WTC11 (cell line): Measurements from ENCODE around the gene MALSU1. TPM values are rescaled to one million over a fixed set of nuclear protein-coding genes. Genes with fewer than 3 reads are reported as not detected.

Experiments used
- ATAC-seq: fragments of 200-7000 bp; cut with Tn5 transposase; 2 replicates; pipeline ENCODE4 v1.10.0; 2021; ENCODE audit warnings: mild to moderate bottlenecking, moderate library complexity
- CTCF ChIA-PET: fragments of 300-600 bp; sonication (Branson Sonifier 250); formaldehyde crosslinking; loops from one replicate; lab custom pipeline; 2021; ENCODE audit warnings: antibody characterized with exemption; lab: Charles Lee
- POLR2A ChIA-PET: fragments of 350-600 bp; sonication (Branson Sonifier 250); formaldehyde crosslinking; loops from one replicate; lab custom pipeline; 2021; ENCODE audit warnings: antibody characterized with exemption; lab: Charles Lee
- DNase-seq: peaks from one replicate; pipeline ENCODE4 v3.0.0; 2021; ENCODE audit warnings: low spot score
- H3K27ac Mint-ChIP-seq: 2 replicates; pipeline ENCODE4 v1.8.0; 2021; ENCODE audit warnings: mixed read lengths
- H3K27me3 Mint-ChIP-seq: 2 replicates; pipeline ENCODE4 v1.8.0; 2021; ENCODE audit warnings: low read depth, mild to moderate bottlenecking, moderate library complexity, mixed read lengths
- H3K36me3 Mint-ChIP-seq: 2 replicates; pipeline ENCODE4 v1.8.0; 2021; ENCODE audit warnings: mixed read lengths
- H3K4me1 Mint-ChIP-seq: 2 replicates; pipeline ENCODE4 v1.8.0; 2022; ENCODE audit warnings: mixed read lengths
- H3K4me3 Mint-ChIP-seq: 2 replicates; pipeline ENCODE4 v1.8.0; 2021; ENCODE audit warnings: mild to moderate bottlenecking, moderate library complexity, mixed read lengths
- H3K9me3 Mint-ChIP-seq: 2 replicates; pipeline ENCODE4 v1.8.0; 2021; ENCODE audit warnings: mixed read lengths
- ATF1 ChIP-seq: sonication (generic); formaldehyde crosslinking; IDR thresholded peaks from 2 replicates; pipeline ENCODE4 v1.8.1; 2023; ENCODE audit warnings: mild to moderate bottlenecking, moderate library complexity, missing genetic modification reagents
- E2F4 ChIP-seq: sonication (generic); formaldehyde crosslinking; IDR thresholded peaks from 2 replicates; pipeline ENCODE4 v1.8.1; 2022; ENCODE audit warnings: low read depth, mild to moderate bottlenecking, moderate library complexity, missing genetic modification reagents, borderline replicate concordance
- ESRRA ChIP-seq: sonication (generic); formaldehyde crosslinking; IDR thresholded peaks from 2 replicates; pipeline ENCODE4 v1.8.1; 2022; ENCODE audit warnings: mild to moderate bottlenecking, missing genetic modification reagents, borderline replicate concordance
- MAX ChIP-seq: sonication (generic); formaldehyde crosslinking; IDR thresholded peaks from 2 replicates; pipeline ENCODE4 v1.8.0; 2022; ENCODE audit warnings: mild to moderate bottlenecking, missing genetic modification reagents
- NFE2L1 ChIP-seq: sonication (generic); formaldehyde crosslinking; IDR thresholded peaks from 2 replicates; pipeline ENCODE4 v1.8.1; 2023; ENCODE audit warnings: missing genetic modification reagents
- NFYB ChIP-seq: sonication (generic); formaldehyde crosslinking; conservative IDR thresholded peaks from 2 replicates; pipeline ENCODE4 v1.8.0; 2022; ENCODE audit warnings: low read depth, missing genetic modification reagents
- PRRX2 ChIP-seq: fragments of 250-450 bp; sonication (Bioruptor Pico); IDR thresholded peaks from 2 replicates; pipeline ENCODE4 v1.8.0; 2021; ENCODE audit warnings: mild to moderate bottlenecking
- TP53 ChIP-seq: sonication (generic); formaldehyde crosslinking; IDR thresholded peaks from 2 replicates; pipeline ENCODE4 v1.8.1; 2023; ENCODE audit warnings: mild to moderate bottlenecking, missing genetic modification reagents
- ZBTB21 ChIP-seq: sonication (generic); formaldehyde crosslinking; IDR thresholded peaks from 2 replicates; pipeline ENCODE4 v1.8.1; 2023; ENCODE audit warnings: mild to moderate bottlenecking, missing genetic modification reagents, borderline replicate concordance
- ZNF219 ChIP-seq: sonication (generic); formaldehyde crosslinking; IDR thresholded peaks from 2 replicates; pipeline ENCODE4 v1.8.0; 2023; ENCODE audit warnings: missing genetic modification reagents, mild to moderate bottlenecking, borderline replicate concordance
- total RNA-seq: library from RNA; stranded (reverse); gene quantifications from 3 replicates; pipeline ENCODE4 v1.2.3, GENCODE V29; 2021
- TF ChIP-seq, protein P1 (sequence below): fragments of 200-600 bp; IDR thresholded peaks from 2 replicates; pipeline ENCODE4 v1.8.0; 2022; ENCODE audit warnings: antibody characterized with exemption
- TF ChIP-seq, protein P2 (sequence below): fragments of 250-450 bp; sonication (Bioruptor Pico); IDR thresholded peaks from 2 replicates; pipeline ENCODE4 v1.9.0; 2021; ENCODE audit warnings: mild to moderate bottlenecking, borderline replicate concordance
- TF ChIP-seq, protein P3 (sequence below): sonication (generic); formaldehyde crosslinking; IDR thresholded peaks from 2 replicates; pipeline ENCODE4 v1.8.1; 2023; ENCODE audit warnings: mild to moderate bottlenecking, missing genetic modification reagents
- TF ChIP-seq, protein P4 (sequence below): fragments of 250-450 bp; sonication (Bioruptor Pico); IDR thresholded peaks from 2 replicates; pipeline ENCODE4 v2.1.2; 2022; ENCODE audit warnings: mild to moderate bottlenecking, moderate library complexity

Gene MALSU1
- total RNA-seq, 1 experiment from 2014 or later = 81.5 TPM

DNA sequence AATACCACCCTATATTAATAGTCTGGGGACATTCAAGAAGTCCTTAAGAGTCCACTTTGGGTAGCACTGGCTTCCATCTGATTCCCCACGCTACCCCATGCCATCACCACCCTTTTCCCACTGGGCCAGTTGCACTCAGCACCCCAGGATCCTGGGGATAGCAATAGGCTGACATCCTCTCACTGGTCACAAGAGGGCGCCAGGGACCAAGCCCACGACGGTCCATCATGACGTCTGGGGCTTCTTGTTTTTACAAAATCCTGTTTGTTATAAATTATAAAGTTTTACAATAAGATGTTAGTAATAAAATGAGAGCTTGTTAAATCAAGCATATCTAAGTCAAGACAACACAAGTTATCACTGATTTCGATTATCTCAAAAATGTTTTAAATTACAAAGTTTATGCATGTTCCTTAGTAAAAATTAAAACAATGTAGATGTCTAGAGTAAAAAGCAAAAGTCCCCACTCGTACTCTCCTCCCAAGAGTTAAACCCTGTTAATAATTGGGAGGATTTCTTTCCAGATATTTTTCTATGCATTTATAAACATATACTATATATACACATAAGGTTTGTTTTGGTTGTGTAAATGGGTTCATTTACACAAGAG is 37.2 kb upstream of the MALSU1 start:
- ATAC-seq (peak; percentile 98), DNase-seq (peak; percentile 68)
- ChIA-PET POLR2A (no interaction called here), CTCF (no interaction called here)
- no peak overlapping the region for H3K4me3 Mint-ChIP-seq
- TF ChIP-seq, protein P1, sequence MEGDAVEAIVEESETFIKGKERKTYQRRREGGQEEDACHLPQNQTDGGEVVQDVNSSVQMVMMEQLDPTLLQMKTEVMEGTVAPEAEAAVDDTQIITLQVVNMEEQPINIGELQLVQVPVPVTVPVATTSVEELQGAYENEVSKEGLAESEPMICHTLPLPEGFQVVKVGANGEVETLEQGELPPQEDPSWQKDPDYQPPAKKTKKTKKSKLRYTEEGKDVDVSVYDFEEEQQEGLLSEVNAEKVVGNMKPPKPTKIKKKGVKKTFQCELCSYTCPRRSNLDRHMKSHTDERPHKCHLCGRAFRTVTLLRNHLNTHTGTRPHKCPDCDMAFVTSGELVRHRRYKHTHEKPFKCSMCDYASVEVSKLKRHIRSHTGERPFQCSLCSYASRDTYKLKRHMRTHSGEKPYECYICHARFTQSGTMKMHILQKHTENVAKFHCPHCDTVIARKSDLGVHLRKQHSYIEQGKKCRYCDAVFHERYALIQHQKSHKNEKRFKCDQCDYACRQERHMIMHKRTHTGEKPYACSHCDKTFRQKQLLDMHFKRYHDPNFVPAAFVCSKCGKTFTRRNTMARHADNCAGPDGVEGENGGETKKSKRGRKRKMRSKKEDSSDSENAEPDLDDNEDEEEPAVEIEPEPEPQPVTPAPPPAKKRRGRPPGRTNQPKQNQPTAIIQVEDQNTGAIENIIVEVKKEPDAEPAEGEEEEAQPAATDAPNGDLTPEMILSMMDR = peak; percentile 87
- TF ChIP-seq, protein P2, sequence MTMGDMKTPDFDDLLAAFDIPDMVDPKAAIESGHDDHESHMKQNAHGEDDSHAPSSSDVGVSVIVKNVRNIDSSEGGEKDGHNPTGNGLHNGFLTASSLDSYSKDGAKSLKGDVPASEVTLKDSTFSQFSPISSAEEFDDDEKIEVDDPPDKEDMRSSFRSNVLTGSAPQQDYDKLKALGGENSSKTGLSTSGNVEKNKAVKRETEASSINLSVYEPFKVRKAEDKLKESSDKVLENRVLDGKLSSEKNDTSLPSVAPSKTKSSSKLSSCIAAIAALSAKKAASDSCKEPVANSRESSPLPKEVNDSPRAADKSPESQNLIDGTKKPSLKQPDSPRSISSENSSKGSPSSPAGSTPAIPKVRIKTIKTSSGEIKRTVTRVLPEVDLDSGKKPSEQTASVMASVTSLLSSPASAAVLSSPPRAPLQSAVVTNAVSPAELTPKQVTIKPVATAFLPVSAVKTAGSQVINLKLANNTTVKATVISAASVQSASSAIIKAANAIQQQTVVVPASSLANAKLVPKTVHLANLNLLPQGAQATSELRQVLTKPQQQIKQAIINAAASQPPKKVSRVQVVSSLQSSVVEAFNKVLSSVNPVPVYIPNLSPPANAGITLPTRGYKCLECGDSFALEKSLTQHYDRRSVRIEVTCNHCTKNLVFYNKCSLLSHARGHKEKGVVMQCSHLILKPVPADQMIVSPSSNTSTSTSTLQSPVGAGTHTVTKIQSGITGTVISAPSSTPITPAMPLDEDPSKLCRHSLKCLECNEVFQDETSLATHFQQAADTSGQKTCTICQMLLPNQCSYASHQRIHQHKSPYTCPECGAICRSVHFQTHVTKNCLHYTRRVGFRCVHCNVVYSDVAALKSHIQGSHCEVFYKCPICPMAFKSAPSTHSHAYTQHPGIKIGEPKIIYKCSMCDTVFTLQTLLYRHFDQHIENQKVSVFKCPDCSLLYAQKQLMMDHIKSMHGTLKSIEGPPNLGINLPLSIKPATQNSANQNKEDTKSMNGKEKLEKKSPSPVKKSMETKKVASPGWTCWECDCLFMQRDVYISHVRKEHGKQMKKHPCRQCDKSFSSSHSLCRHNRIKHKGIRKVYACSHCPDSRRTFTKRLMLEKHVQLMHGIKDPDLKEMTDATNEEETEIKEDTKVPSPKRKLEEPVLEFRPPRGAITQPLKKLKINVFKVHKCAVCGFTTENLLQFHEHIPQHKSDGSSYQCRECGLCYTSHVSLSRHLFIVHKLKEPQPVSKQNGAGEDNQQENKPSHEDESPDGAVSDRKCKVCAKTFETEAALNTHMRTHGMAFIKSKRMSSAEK (CRISPR knock-in tag) = no peak
- TF ChIP-seq TP53 (CRISPR knock-in tag) = no peak
- TF ChIP-seq ATF1 = no peak
- no peaks in the 10 kb centered on the region for H3K36me3 Mint-ChIP-seq
- no peak overlapping the region for H3K27ac Mint-ChIP-seq
- no peaks in the 10 kb centered on the region for H3K4me1 Mint-ChIP-seq
- 0 out of 2 replicates have a peak, but pooled peaks cover 3% of the 10 kb centered on the region for H3K9me3 Mint-ChIP-seq
- no peaks in the 10 kb centered on the region for H3K27me3 Mint-ChIP-seq

DNA sequence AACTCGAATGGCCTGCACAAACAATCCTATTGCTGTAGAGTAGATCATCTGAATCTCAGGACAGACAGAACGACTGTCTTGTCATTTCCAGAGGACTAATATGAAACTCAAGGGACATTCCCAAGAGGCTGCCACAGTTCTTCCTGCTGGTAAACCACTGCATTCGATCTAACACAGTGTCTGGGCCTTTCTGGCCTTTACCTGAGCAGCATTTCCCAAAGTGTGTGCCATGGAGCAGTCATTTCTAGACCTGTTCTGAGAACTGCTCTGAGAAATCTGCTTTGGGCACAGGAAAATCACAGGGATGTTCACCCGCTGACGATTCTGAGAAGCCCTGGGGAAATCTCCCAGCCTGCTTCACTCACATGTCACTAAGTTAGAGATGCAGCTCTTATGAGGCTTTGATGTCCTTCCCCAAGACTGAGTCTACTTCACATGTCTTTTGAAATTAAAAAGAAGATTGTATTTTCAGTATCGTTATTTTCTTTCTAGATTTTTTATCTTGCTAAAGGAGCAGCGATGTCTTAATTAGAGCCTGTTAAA is 34.2 kb upstream of the MALSU1 start:
- Mint-ChIP-seq H3K4me3 (no peak overlapping the region), H3K36me3 (no peaks in the 10 kb centered on the region), H3K4me1 (no peaks in the 10 kb centered on the region), H3K9me3 (peaks cover 11% of the 10 kb centered on the region; the same call in 1 of the 2 replicates), H3K27me3 (no peaks in the 10 kb centered on the region), H3K27ac (no peak overlapping the region)
- CTCF ChIA-PET = interaction anchor here (1.5 to 3.1 kb wide), 3 partner anchors 8 to 179 kb away, joined by 3 to 22 read pairs (median 3); no protein-coding TSS in a partner anchor
- no peak for DNase-seq
- no peak for ATAC-seq
- TF ChIP-seq NFE2L1 (CRISPR knock-in tag) = no peak
- POLR2A ChIA-PET = no interaction called here

DNA sequence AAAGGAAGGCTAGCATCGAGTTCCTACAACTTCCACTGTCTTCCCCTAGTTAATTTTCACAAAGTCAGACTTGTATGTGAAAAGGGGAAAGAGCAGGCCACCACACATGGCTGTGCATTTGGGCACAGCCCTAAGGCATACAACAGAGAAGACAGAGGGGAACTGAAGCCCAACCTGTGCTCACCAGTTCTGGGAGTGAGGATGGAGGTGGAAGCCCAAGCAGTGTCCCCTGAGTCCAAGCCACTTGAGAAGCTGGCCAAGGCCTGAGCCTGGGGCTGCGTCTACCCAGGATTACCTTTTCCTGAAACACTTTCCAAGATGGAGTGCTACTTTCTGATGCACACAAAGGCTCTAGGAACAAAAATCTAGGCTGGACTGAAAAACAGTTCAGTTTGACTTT is 32.2 kb upstream of the MALSU1 start:
- ATAC-seq = no peak
- TF ChIP-seq NFYB (CRISPR knock-in tag) (no peak), ESRRA (CRISPR knock-in tag) (no peak), MAX (CRISPR knock-in tag) (no peak), E2F4 (CRISPR knock-in tag) (no peak), ZNF219 (CRISPR knock-in tag) (no peak), ZBTB21 (no peak), PRRX2 (CRISPR knock-in tag) (no peak)
- TF ChIP-seq, protein P2 (CRISPR knock-in tag) = no peak
- TF ChIP-seq, protein P3, sequence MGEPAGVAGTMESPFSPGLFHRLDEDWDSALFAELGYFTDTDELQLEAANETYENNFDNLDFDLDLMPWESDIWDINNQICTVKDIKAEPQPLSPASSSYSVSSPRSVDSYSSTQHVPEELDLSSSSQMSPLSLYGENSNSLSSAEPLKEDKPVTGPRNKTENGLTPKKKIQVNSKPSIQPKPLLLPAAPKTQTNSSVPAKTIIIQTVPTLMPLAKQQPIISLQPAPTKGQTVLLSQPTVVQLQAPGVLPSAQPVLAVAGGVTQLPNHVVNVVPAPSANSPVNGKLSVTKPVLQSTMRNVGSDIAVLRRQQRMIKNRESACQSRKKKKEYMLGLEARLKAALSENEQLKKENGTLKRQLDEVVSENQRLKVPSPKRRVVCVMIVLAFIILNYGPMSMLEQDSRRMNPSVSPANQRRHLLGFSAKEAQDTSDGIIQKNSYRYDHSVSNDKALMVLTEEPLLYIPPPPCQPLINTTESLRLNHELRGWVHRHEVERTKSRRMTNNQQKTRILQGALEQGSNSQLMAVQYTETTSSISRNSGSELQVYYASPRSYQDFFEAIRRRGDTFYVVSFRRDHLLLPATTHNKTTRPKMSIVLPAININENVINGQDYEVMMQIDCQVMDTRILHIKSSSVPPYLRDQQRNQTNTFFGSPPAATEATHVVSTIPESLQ (CRISPR knock-in tag) = no peak
- TF ChIP-seq, protein P4, sequence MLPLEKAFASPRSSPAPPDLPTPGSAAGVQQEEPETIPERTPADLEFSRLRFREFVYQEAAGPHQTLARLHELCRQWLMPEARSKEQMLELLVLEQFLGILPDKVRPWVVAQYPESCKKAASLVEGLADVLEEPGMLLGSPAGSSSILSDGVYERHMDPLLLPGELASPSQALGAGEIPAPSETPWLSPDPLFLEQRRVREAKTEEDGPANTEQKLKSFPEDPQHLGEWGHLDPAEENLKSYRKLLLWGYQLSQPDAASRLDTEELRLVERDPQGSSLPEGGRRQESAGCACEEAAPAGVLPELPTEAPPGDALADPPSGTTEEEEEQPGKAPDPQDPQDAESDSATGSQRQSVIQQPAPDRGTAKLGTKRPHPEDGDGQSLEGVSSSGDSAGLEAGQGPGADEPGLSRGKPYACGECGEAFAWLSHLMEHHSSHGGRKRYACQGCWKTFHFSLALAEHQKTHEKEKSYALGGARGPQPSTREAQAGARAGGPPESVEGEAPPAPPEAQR = no peak
- CTCF ChIA-PET = no interaction called here
- no peak for DNase-seq
- Mint-ChIP-seq H3K4me3 (no peak overlapping the region), H3K27me3 (no peaks in the 10 kb centered on the region), H3K9me3 (peaks cover 11% of the 10 kb centered on the region; the same call in 1 of the 2 replicates), H3K36me3 (no peaks in the 10 kb centered on the region), H3K27ac (no peak overlapping the region), H3K4me1 (no peaks in the 10 kb centered on the region)
- POLR2A ChIA-PET = no interaction called here
